ENCODE measurements around the gene FGD6.

FGD6 gene

GRCh38 chr12:95191060-95191696 is 26.1 kb downstream of the FGD6 start:
- TF ChIP-seq CTCF (IDR thresholded peaks at IDR 0.05; ENCODE audit: low read depth, low read length, missing control alignments): no peak
- no peak overlapping the region for H3K4me3 ChIP-seq (replicated peaks; ENCODE audit: low read depth, low read length)
- DNase-seq (ENCODE audit: extremely low read depth, low read depth): no peak

- H3K4me3 ChIP-seq (replicated peaks; ENCODE audit: low read depth, low read length): no peak overlapping the region
- TF ChIP-seq CTCF (IDR thresholded peaks at IDR 0.05; ENCODE audit: low read depth, low read length, missing control alignments): no peak
- no peak for DNase-seq (ENCODE audit: extremely low read depth, low read depth)
These were observed 29.3 kb downstream of the FGD6 start for GRCh38 chr12:95187865-95188415.

GRCh38 chr12:95185854-95186253 is 31.4 kb downstream of the FGD6 start:
- no peak overlapping the region for H3K4me3 ChIP-seq (replicated peaks; ENCODE audit: low read depth, low read length)
- no peak for TF ChIP-seq CTCF (IDR thresholded peaks at IDR 0.05; ENCODE audit: low read depth, low read length, missing control alignments)
- DNase-seq (ENCODE audit: extremely low read depth, low read depth): no peak

GRCh38 chr12:95185072-95185471 is 32.2 kb downstream of the FGD6 start:
- TF ChIP-seq CTCF (IDR thresholded peaks at IDR 0.05; ENCODE audit: low read depth, low read length, missing control alignments): no peak
- H3K4me3 ChIP-seq (replicated peaks; ENCODE audit: low read depth, low read length): no peak overlapping the region
- no peak for DNase-seq (ENCODE audit: extremely low read depth, low read depth)

- H3K4me3 ChIP-seq (replicated peaks; ENCODE audit: low read depth, low read length): no peak overlapping the region
- no peak for DNase-seq (ENCODE audit: extremely low read depth, low read depth)
- no peak for TF ChIP-seq CTCF (IDR thresholded peaks at IDR 0.05; ENCODE audit: low read depth, low read length, missing control alignments)
These were observed 33.1 kb downstream of the FGD6 start for GRCh38 chr12:95184121-95184520.

- no peak for DNase-seq (ENCODE audit: extremely low read depth, low read depth)
- no peak overlapping the region for H3K4me3 ChIP-seq (replicated peaks; ENCODE audit: low read depth, low read length)
- TF ChIP-seq CTCF (IDR thresholded peaks at IDR 0.05; ENCODE audit: low read depth, low read length, missing control alignments): no peak
These were observed 34.3 kb downstream of the FGD6 start for GRCh38 chr12:95182868-95183415.

Measured in HFF-Myc (cell line).